C4-2B (cell line): Measurements from ENCODE around the gene CNTN4.

Experiments used
- H3K27ac ChIP-seq: fragments of 450-650 bp; 2 replicates; pipeline ENCODE4 v1.5.1; 2017
- ZFX ChIP-seq: fragments of 450-650 bp; IDR thresholded peaks from 2 replicates; pipeline ENCODE4 v1.6.1; 2017
- TF ChIP-seq, protein P1 (sequence below): fragments of 450-650 bp; conservative IDR thresholded peaks from 2 replicates; pipeline ENCODE4 v1.5.1; 2017; ENCODE audit warnings: mild to moderate bottlenecking

Gene CNTN4

DNA sequence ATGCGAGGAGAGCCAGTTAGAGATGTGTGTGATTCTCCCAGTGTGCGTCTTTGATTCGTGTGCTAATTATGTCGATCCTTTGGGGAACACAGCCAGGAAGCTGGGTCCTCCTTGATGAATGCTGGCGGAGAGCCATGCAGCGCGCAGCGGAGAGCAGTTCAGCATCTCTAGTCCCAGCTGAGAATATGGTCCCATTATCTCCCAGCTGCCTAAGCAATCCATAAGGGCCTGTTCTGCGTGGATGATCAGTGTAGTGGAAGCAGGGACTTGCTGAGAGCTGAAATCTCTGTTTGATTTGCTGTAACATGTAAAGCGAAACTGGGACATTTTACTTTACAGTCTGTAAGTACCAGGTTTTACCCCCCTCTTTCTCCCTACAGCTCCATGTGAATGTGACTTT is 412.7 kb downstream of the CNTN4 start:
- H3K27ac ChIP-seq = no peak overlapping the region
- TF ChIP-seq ZFX = no peak
- TF ChIP-seq, protein P1, sequence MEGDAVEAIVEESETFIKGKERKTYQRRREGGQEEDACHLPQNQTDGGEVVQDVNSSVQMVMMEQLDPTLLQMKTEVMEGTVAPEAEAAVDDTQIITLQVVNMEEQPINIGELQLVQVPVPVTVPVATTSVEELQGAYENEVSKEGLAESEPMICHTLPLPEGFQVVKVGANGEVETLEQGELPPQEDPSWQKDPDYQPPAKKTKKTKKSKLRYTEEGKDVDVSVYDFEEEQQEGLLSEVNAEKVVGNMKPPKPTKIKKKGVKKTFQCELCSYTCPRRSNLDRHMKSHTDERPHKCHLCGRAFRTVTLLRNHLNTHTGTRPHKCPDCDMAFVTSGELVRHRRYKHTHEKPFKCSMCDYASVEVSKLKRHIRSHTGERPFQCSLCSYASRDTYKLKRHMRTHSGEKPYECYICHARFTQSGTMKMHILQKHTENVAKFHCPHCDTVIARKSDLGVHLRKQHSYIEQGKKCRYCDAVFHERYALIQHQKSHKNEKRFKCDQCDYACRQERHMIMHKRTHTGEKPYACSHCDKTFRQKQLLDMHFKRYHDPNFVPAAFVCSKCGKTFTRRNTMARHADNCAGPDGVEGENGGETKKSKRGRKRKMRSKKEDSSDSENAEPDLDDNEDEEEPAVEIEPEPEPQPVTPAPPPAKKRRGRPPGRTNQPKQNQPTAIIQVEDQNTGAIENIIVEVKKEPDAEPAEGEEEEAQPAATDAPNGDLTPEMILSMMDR = no peak

DNA sequence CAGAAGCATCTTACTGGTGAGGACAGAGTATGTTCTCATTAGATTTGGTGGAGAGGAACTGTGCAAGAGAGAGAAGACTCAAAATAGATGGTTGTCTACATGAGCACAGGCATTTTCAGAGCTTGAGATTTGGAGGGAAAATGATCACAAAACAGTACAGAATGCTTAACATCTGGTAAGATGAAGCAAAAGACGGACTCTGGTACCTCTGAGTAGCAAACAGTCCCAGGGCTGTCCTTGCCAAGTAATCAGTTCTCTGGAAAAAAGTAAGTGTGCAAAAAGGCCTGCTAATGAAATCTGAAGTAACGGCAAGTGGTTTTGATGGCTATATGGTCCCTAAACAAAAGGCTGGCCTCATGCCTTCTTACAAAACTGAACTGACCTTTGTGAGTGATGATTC is 414.2 kb downstream of the CNTN4 start:
- no peak for TF ChIP-seq ZFX
- TF ChIP-seq, protein P1 = no peak
- no peak overlapping the region for H3K27ac ChIP-seq

DNA sequence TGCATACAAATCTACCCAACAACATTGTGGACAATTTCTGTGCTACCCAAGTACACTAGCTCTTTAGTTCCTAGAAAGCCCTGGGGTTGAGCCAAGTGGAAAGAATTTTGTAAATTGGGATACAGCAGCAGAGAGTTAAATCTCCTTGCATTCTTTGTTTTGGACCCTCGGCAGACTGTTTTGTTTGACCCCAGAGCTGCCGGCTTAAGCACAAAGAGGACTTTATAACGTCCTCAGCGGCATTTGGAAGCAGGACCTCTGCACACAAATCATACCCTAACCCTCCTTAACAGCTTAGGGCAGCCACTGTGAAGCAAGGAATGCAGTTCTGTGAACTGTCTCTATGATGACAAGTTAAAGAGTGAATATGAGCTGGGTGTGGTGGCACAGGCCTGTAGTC is 415.3 kb downstream of the CNTN4 start:
- no peak for TF ChIP-seq ZFX
- TF ChIP-seq, protein P1 = no peak
- H3K27ac ChIP-seq = no peak overlapping the region

DNA sequence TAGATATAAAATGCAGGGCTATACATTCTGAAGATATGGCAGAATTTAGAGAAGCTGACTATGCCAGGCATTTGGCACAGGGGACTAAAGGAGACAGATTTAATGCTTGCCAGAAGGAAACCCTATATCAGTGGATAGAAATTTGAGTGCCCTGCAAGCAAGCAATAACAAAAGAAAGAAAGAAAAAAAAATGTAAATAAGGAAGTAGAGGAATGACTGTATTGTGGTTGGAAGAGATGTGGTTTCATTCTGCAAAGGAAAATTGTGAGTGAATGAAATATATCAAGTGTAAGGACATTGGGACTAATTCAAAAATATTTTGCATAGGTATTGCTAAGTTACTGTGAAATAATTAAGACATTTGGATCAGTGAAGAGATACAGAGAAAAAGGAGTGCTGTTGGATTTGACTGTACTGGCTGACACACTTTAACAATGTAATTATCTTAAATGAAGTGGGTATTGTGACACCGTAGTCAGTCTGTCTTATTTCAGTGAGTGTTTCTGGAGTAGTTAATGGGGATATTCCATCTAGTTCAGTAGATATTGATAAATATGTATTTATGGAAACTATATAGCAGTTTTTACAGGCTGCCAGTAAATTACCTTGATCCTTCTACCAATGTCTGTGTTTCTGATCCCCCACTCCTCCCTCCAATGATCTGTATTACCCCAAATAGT is 418.2 kb downstream of the CNTN4 start:
- TF ChIP-seq, protein P1 = no peak
- TF ChIP-seq ZFX = no peak
- no peak overlapping the region for H3K27ac ChIP-seq

DNA sequence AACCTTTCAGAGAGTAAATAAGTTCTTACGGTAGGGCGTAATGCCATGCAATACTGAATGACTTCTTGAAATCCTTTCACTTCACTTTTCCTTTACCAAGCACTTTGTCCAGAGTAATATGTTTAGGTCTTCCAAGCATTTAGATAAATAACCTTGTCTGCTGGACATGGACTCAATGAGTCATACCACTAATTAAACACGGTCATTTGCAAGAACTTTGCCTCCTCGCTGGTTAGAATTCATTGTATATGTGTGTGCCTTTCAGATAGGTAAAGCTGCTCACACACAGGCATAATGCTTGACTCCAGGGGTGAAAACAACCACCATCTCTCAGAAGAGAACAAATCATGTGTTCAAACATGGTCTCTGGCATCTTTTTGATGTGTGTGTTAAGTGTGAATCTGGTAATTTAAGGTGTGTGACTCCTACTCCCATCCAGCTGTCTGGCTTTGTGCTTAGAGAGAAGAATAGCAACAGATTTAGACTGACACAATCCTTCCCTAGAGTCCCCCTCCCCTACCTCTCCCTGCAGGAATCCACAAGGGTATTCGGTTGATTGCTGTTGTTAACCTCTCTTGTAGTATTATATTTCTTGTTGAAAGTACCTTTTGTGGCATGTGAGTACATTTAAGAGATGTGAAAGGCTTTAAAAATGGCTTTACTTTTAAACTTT is 419.0 kb downstream of the CNTN4 start:
- no peak overlapping the region for H3K27ac ChIP-seq
- TF ChIP-seq ZFX = no peak
- TF ChIP-seq, protein P1 = no peak

DNA sequence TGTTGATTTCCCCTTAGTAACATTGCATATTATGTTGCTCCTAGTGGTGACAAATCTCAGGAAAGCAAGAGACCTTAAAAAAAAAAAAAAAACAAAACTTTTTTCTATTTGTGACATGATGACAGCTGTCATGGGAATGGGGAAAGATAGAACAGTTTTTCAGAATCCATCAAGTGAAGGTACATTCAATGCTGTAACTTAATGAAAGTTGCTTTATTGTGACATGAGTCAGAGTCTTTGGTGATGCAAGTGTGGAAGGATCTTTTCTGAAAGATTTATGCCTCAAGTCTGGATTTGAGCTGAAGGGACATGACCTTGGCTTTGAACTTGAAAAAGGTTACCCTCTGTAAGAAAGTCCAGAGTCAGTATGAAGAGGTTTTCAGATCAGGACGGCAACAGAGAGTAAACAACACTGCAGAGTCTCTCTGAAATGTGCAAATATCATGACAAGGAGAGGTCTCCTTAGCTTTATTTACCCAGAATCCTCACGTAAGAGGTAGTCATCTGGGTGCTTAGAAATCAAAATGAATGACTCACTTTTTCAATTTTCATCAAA is 424.7 kb downstream of the CNTN4 start:
- H3K27ac ChIP-seq = no peak overlapping the region
- TF ChIP-seq ZFX = no peak
- TF ChIP-seq, protein P1 = no peak

DNA sequence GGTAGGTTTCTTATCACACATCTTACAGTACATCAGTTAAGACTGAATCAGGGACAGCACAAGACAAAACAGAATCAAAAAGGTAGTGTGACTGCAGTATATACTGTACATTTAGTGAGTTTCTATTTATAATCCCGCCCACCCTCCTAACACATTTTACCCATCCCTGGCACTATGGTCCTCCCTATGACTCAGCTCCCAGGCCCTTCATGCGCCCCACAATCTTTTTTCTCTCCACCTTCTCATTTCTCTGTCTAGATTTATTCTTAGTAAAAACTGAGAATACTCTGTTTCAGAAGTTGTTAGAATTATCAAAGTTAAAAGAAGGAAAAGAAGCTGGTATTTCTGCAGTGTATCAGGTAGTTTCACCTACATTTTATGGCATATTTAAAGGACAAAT is 427.3 kb downstream of the CNTN4 start:
- TF ChIP-seq ZFX = no peak
- TF ChIP-seq, protein P1 = no peak
- no peak overlapping the region for H3K27ac ChIP-seq
